Measurements from ENCODE around the gene PDLIM3. TPM values are rescaled to one million over a fixed set of nuclear protein-coding genes. Genes with fewer than 3 reads are reported as not detected.

Gene PDLIM3
- total and polyA plus RNA-seq, 2 of the 4 experiments (the other 2 are of a cell fraction), result 6.4 to 11.7 TPM

DNA sequence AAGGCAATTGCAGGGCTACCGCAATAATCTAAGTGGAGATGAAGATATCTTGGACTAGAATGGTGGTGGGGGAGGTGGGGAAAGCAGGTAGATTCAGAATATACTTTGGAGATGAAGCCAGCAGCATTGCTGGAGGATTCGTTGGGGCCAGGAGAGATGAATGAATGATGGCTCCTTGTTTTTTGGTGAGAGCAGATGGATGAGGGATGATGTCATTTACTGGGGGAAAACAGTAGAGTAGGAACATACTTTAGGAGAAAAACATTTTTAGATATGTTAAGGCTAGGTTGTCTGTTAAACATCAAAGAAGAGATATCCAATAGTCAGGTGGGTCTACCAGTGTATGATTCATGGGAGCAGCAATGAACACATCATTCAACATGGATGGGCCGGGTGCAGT, 69.6 kb downstream of the PDLIM3 start:
- Histone ChIP-seq H3K9ac (ENCODE audit: low read depth, low read length) (no peak overlapping the region), H3K4ac (ENCODE audit: low read depth, low read length) (peak overlapping the region; percentile 69; the same call in 1 of the 2 replicates), H3K9me1 (ENCODE audit: insufficient read depth, low read length) (peaks cover 7% of the 10 kb centered on the region), H4K20me1 (ENCODE audit: insufficient read depth, low read length) (no peaks in the 10 kb centered on the region), H2AFZ (replicated peaks; ENCODE audit: low read length, poor library complexity) (no peak overlapping the region), H4K8ac (ENCODE audit: low read depth in 2 of 2, low read length in 2 of 2) (peak overlapping the region in 1 of 2 experiments; percentile 41; a peak in 2 of 4 replicates), H2BK20ac (ENCODE audit: low read depth, low read length) (peak overlapping the region; percentile 91), H3K36me3 (ENCODE audit: control insufficient read depth, insufficient read depth, low read length) (no peaks in the 10 kb centered on the region), H2BK15ac (ENCODE audit: low read depth, low read length) (peak overlapping the region; percentile 3), H3K18ac (ENCODE audit: low read depth, low read length) (peak overlapping the region; percentile 98), H2AK9ac (replicated peaks; ENCODE audit: low read depth, low read length, poor library complexity) (no peak overlapping the region), H3K4me2 (ENCODE audit: low read depth, low read length) (no peak overlapping the region), H3K27me3 (ENCODE audit: control insufficient read depth, insufficient read depth, low read length) (no peaks in the 10 kb centered on the region), H4K91ac (ENCODE audit: insufficient read depth, low read depth, low read length) (peak overlapping the region; percentile 70; the same call in 1 of the 2 replicates), H3K14ac (replicated peaks; ENCODE audit: low read depth, low read length) (0 out of 2 replicates have a peak overlapping the region, but pooled peaks have one; percentile 3), H3K79me1 (ENCODE audit: low read depth in 1 of 2, low read length in 2 of 2) (no peaks in the 10 kb centered on the region; a peak in 1 of 4 replicates), H3K9me3 (ENCODE audit: control insufficient read depth, insufficient read depth, low read length) (no peaks in the 10 kb centered on the region), H3K27ac (ENCODE audit: insufficient read depth, low read length) (peak overlapping the region; percentile 87; the same call in 1 of the 2 replicates), H3K4me1 (ENCODE audit: control insufficient read depth, insufficient read depth, low read length) (peaks cover 13% of the 10 kb centered on the region), H3K4me3 (ENCODE audit: insufficient read depth, low read depth, low read length) (no peak overlapping the region), H2AK5ac (ENCODE audit: low read depth, low read length) (peak overlapping the region; percentile 72; the same call in 1 of the 2 replicates), H2BK5ac (ENCODE audit: low read depth, low read length, poor library complexity, severe bottlenecking) (no peak overlapping the region), H2BK120ac (ENCODE audit: low read depth, low read length) (peak overlapping the region; percentile 45), H3K23ac (ENCODE audit: low read depth, low read length) (peak overlapping the region; percentile 64; the same call in 1 of the 2 replicates), H3K56ac (ENCODE audit: extremely low read depth, insufficient read depth, low read length) (peak overlapping the region; percentile 5; the same call in 1 of the 2 replicates), H4K5ac (ENCODE audit: low read depth, low read length) (peak overlapping the region; percentile 81; the same call in 1 of the 2 replicates)
- intact Hi-C loops (cut with micrococcal nuclease) (no loop called here), dilution Hi-C loops (cut with HindIII; ENCODE audit: low sequenced_read_pairs, unreplicated experiment) (no loop called here), in situ Hi-C loops (cut with MboI; ENCODE audit: low sequenced_read_pairs) (no loop called here)
- no peak for ATAC-seq (ENCODE audit: low read depth)
- ChIA-PET POLR2A (ENCODE audit: unreplicated experiment) (no interaction called here), CTCF (no interaction called here)
- BruUV-seq (replicated peaks), result no TSS peak
- WGBS, 2 experiments (ENCODE audit: extremely low coverage in 2 of 2, insufficient read length in 1 of 2), result 60% methylated on average over 1 of the region's 3 CpGs; no CpG with 5 or more reads in 1 of the 2 experiments
- TF ChIP-seq RCOR1 (IDR thresholded peaks at IDR 0.05; ENCODE audit: insufficient replicate concordance, low read length) (no peak), MXI1 (IDR thresholded peaks at IDR 0.05; ENCODE audit: borderline replicate concordance, low read depth, low read length) (no peak), FOS (IDR thresholded peaks at IDR 0.05; ENCODE audit: low read depth, low read length) (no peak), MAFK (IDR thresholded peaks at IDR 0.05; ENCODE audit: low read depth, low read length) (no peak), NFE2L2 (IDR thresholded peaks at IDR 0.05; ENCODE audit: low read depth, low read length) (no peak), RFX5 (IDR thresholded peaks at IDR 0.05; ENCODE audit: low read depth, low read length) (no peak), CEBPB (IDR thresholded peaks at IDR 0.05; ENCODE audit: low read depth, low read length) (no peak), BHLHE40 (IDR thresholded peaks at IDR 0.05; ENCODE audit: low read depth, low read length) (no peak), POLR2A (IDR thresholded peaks at IDR 0.05; ENCODE audit: low read depth, low read length) (no peak), SMC3 (IDR thresholded peaks at IDR 0.05; ENCODE audit: low read depth, low read length) (no peak), CHD1 (IDR thresholded peaks at IDR 0.05; ENCODE audit: low read depth, low read length) (no peak), MAZ (IDR thresholded peaks at IDR 0.05; ENCODE audit: borderline replicate concordance, low read depth, low read length) (no peak), RAD21 (IDR thresholded peaks at IDR 0.05; ENCODE audit: low read length) (no peak)
- TF ChIP-seq, protein P1, sequence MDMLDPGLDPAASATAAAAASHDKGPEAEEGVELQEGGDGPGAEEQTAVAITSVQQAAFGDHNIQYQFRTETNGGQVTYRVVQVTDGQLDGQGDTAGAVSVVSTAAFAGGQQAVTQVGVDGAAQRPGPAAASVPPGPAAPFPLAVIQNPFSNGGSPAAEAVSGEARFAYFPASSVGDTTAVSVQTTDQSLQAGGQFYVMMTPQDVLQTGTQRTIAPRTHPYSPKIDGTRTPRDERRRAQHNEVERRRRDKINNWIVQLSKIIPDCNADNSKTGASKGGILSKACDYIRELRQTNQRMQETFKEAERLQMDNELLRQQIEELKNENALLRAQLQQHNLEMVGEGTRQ (IDR thresholded peaks at IDR 0.05; ENCODE audit: low read depth, low read length), result no peak
- TF ChIP-seq, protein P2, sequence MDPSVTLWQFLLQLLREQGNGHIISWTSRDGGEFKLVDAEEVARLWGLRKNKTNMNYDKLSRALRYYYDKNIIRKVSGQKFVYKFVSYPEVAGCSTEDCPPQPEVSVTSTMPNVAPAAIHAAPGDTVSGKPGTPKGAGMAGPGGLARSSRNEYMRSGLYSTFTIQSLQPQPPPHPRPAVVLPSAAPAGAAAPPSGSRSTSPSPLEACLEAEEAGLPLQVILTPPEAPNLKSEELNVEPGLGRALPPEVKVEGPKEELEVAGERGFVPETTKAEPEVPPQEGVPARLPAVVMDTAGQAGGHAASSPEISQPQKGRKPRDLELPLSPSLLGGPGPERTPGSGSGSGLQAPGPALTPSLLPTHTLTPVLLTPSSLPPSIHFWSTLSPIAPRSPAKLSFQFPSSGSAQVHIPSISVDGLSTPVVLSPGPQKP (IDR thresholded peaks at IDR 0.05; ENCODE audit: borderline replicate concordance, low read depth, low read length), result no peak
- TF ChIP-seq, protein P3, sequence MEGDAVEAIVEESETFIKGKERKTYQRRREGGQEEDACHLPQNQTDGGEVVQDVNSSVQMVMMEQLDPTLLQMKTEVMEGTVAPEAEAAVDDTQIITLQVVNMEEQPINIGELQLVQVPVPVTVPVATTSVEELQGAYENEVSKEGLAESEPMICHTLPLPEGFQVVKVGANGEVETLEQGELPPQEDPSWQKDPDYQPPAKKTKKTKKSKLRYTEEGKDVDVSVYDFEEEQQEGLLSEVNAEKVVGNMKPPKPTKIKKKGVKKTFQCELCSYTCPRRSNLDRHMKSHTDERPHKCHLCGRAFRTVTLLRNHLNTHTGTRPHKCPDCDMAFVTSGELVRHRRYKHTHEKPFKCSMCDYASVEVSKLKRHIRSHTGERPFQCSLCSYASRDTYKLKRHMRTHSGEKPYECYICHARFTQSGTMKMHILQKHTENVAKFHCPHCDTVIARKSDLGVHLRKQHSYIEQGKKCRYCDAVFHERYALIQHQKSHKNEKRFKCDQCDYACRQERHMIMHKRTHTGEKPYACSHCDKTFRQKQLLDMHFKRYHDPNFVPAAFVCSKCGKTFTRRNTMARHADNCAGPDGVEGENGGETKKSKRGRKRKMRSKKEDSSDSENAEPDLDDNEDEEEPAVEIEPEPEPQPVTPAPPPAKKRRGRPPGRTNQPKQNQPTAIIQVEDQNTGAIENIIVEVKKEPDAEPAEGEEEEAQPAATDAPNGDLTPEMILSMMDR (conservative IDR thresholded peaks at IDR 0.05; ENCODE audit: low read depth, low read length), result no peak
- no peak for DNase-seq

All from IMR-90 (cell line).